SU-DHL-6 (cell line): ENCODE results near the gene AKR1C3.
"Not testable (repeated sequence)": the region's sequence is repeated elsewhere in the genome, so short reads cannot be mapped to it uniquely, and the experiment has no call there.

Experiments used
- CTCF ChIP-seq: fragments of 200-600 bp; sonication (generic); IDR thresholded peaks from one replicate; pipeline ENCODE4 v1.5.1; 2017; ENCODE audit warnings: antibody characterized with exemption, mild to moderate bottlenecking, low read length, moderate library complexity; ENCODE audit not compliant: insufficient read depth, poor library complexity, severe bottlenecking
- EZH2phosphoT487 ChIP-seq: fragments of 200-600 bp; sonication (generic), shearing (Covaris generic); conservative IDR thresholded peaks from 2 replicates; pipeline ENCODE4 v1.6.1; 2018; ENCODE audit warnings: mild to moderate bottlenecking, antibody characterized with exemption, low read length, moderate library complexity, mixed read lengths

GRCh38 chr10:5060791-5061190 lies 33.4 kb upstream of the AKR1C3 start:
- TF ChIP-seq CTCF, EZH2phosphoT487: not testable (repeated sequence)
